GM04503 (cell line): ENCODE data around the gene ZC3H18.

Source experiments
- DNase-seq: peaks from one replicate; pipeline ENCODE4 v3.0.0-alpha.2; 2012; ENCODE audit warnings: low read depth

ZC3H18 gene

GRCh38 chr16:88533381-88533917 is 36.8 kb upstream of the ZC3H18 start:
- no peak for DNase-seq

- DNase-seq, result no peak
These were observed 36.1 kb upstream of the ZC3H18 start for GRCh38 chr16:88533932-88534637.

- DNase-seq, result no peak
These were observed 35.5 kb upstream of the ZC3H18 start for GRCh38 chr16:88534638-88535190.

GRCh38 chr16:88535191-88535856 is 34.9 kb upstream of the ZC3H18 start:
- no peak for DNase-seq

- DNase-seq, result no peak
These were observed 34.4 kb upstream of the ZC3H18 start for GRCh38 chr16:88535857-88536222.

GRCh38 chr16:88536510-88536909 is 33.7 kb upstream of the ZC3H18 start:
- DNase-seq, result no peak

- no peak for DNase-seq
These were observed 33.0 kb upstream of the ZC3H18 start for GRCh38 chr16:88536971-88537751.

- no peak for DNase-seq
These were observed 32.3 kb upstream of the ZC3H18 start for GRCh38 chr16:88537859-88538258.

GRCh38 chr16:88538366-88539060 is 31.7 kb upstream of the ZC3H18 start:
- DNase-seq, result no peak

- DNase-seq, result no peak
These were observed 30.9 kb upstream of the ZC3H18 start for GRCh38 chr16:88539261-88539651.

- no peak for DNase-seq
These were observed 30.4 kb upstream of the ZC3H18 start for GRCh38 chr16:88539652-88540345.

- no peak for DNase-seq
These were observed 29.7 kb upstream of the ZC3H18 start for GRCh38 chr16:88540346-88540977.

GRCh38 chr16:88541831-88542616 is 28.2 kb upstream of the ZC3H18 start:
- DNase-seq, result no peak

- no peak for DNase-seq
These were observed 26.9 kb upstream of the ZC3H18 start for GRCh38 chr16:88543230-88543813.

- DNase-seq, result no peak
These were observed 24.4 kb upstream of the ZC3H18 start for GRCh38 chr16:88545781-88546180.

- no peak for DNase-seq
These were observed 21.9 kb upstream of the ZC3H18 start for GRCh38 chr16:88548131-88548874.

GRCh38 chr16:88548985-88549384 is 21.2 kb upstream of the ZC3H18 start:
- DNase-seq, result no peak

GRCh38 chr16:88549671-88550245 is 20.4 kb upstream of the ZC3H18 start:
- DNase-seq, result no peak
